H9 (cell line): Measurements from ENCODE around the gene RPS6KB2. TPM values are rescaled to one million over a fixed set of nuclear protein-coding genes. Genes with fewer than 3 reads are reported as not detected.

ENCODE experiments used
- DNase-seq: peaks from one replicate; pipeline ENCODE4 v3.0.0-alpha.2; 2017
- H2AFZ ChIP-seq: one replicate; pipeline ENCODE4 v1.6.1; 2013; ENCODE audit warnings: mild to moderate bottlenecking, low read length, control low read depth, moderate library complexity
- H2AK5ac ChIP-seq: 2 replicates; pipeline ENCODE4 v1.6.1; 2013; ENCODE audit warnings: low read length, control low read depth, mixed read lengths; ENCODE audit not compliant: insufficient read length
- H2BK120ac ChIP-seq: one replicate; pipeline ENCODE4 v1.6.1; 2013; ENCODE audit warnings: low read depth, mild to moderate bottlenecking, low read length, control low read depth, inconsistent platforms; ENCODE audit not compliant: poor library complexity, severe bottlenecking
- H2BK12ac ChIP-seq: 2 replicates; pipeline ENCODE4 v1.6.1; 2013; ENCODE audit warnings: low read length, control low read depth, mixed read lengths, low read depth; ENCODE audit not compliant: insufficient read length
- H2BK15ac ChIP-seq: 2 replicates; pipeline ENCODE4 v1.6.1; 2013; ENCODE audit warnings: low read depth, low read length, control low read depth
- H2BK20ac ChIP-seq: one replicate; pipeline ENCODE4 v1.6.1; 2013; ENCODE audit warnings: low read depth, mild to moderate bottlenecking, low read length, control low read depth, inconsistent platforms; ENCODE audit not compliant: poor library complexity, severe bottlenecking
- H2BK5ac ChIP-seq: 2 replicates; pipeline ENCODE4 v1.6.1; 2013; ENCODE audit warnings: low read length, control low read depth, mixed read lengths; ENCODE audit not compliant: insufficient read length
- H3K14ac ChIP-seq: 2 replicates; pipeline ENCODE4 v1.6.1; 2013; ENCODE audit warnings: low read length, control low read depth; ENCODE audit not compliant: insufficient read depth
- H3K18ac ChIP-seq: 2 replicates; pipeline ENCODE4 v1.6.1; 2013; ENCODE audit warnings: low read depth, mild to moderate bottlenecking, mixed read lengths, low read length, control low read depth; ENCODE audit not compliant: insufficient read length
- H3K23ac ChIP-seq: 2 replicates; pipeline ENCODE4 v1.6.1; 2013; ENCODE audit warnings: low read length, control low read depth, mixed read lengths, low read depth; ENCODE audit not compliant: insufficient read length
- H3K23me2 ChIP-seq: 2 replicates; pipeline ENCODE4 v1.6.1; 2013; ENCODE audit warnings: low read depth, mild to moderate bottlenecking, mixed read lengths, low read length, control low read depth; ENCODE audit not compliant: insufficient read length, poor library complexity, severe bottlenecking
- H3K27ac ChIP-seq: 2 replicates; pipeline ENCODE4 v1.5.1; 2013; ENCODE audit warnings: low read length, control low read depth, mixed read lengths, low read depth; ENCODE audit not compliant: insufficient read length
- H3K27me3 ChIP-seq: 2 replicates; pipeline ENCODE4 v1.6.1; 2013; ENCODE audit warnings: low read length, control low read depth, inconsistent platforms; ENCODE audit not compliant: insufficient read depth
- H3K4ac ChIP-seq: 2 replicates; pipeline ENCODE4 v1.6.1; 2013; ENCODE audit warnings: low read depth, mild to moderate bottlenecking, control low read depth, inconsistent platforms, low read length, moderate library complexity
- H3K4me1 ChIP-seq: 2 replicates; pipeline ENCODE4 v1.6.1; 2013; ENCODE audit warnings: low read length, control low read depth, inconsistent platforms; ENCODE audit not compliant: insufficient read depth
- H3K4me2 ChIP-seq: 2 replicates; pipeline ENCODE4 v1.6.1; 2013; ENCODE audit warnings: low read length, control low read depth, mixed read lengths; ENCODE audit not compliant: insufficient read length, insufficient read depth
- H3K56ac ChIP-seq: 2 replicates; pipeline ENCODE4 v1.6.1; 2013; ENCODE audit warnings: low read depth, mild to moderate bottlenecking, mixed read lengths, low read length, control low read depth; ENCODE audit not compliant: insufficient read length
- H3K79me1 ChIP-seq: 2 replicates; pipeline ENCODE4 v1.6.1; 2013; ENCODE audit warnings: low read depth, mild to moderate bottlenecking, moderate library complexity, low read length, control low read depth, inconsistent platforms; ENCODE audit not compliant: insufficient read depth, poor library complexity, severe bottlenecking
- H3K79me2 ChIP-seq: 2 replicates; pipeline ENCODE4 v1.6.1; 2013; ENCODE audit warnings: low read length, control low read depth, inconsistent platforms; ENCODE audit not compliant: insufficient read depth
- H3K9ac ChIP-seq: 2 replicates; pipeline ENCODE4 v1.6.1; 2013; ENCODE audit warnings: low read length, control low read depth, mixed read lengths; ENCODE audit not compliant: insufficient read length; ENCODE audit errors: extremely low read depth
- H3K9me3 ChIP-seq: one replicate; pipeline ENCODE4 v1.6.1; 2013; ENCODE audit warnings: low read depth, low read length, inconsistent platforms; ENCODE audit not compliant: control insufficient read depth
- H3T11ph ChIP-seq: one replicate; pipeline ENCODE4 v1.6.1; 2013; ENCODE audit warnings: mild to moderate bottlenecking, low read length, control low read depth, inconsistent platforms
- H4K20me1 ChIP-seq: one replicate; pipeline ENCODE4 v1.6.1; 2013; ENCODE audit not compliant: control insufficient read depth, insufficient read length, insufficient read depth
- H4K5ac ChIP-seq: 2 replicates; pipeline ENCODE4 v1.6.1; 2013; ENCODE audit warnings: low read depth, mild to moderate bottlenecking, mixed read lengths, low read length, control low read depth; ENCODE audit not compliant: insufficient read length
- H4K8ac ChIP-seq: replicated peaks from 2 replicates; pipeline ENCODE4 v1.6.1; 2013; ENCODE audit warnings: low read length, control low read depth, mixed read lengths, low read depth; ENCODE audit not compliant: insufficient read length
- H4K91ac ChIP-seq: 2 replicates; pipeline ENCODE4 v1.6.1; 2013; ENCODE audit warnings: low read depth, mild to moderate bottlenecking, moderate library complexity, mixed read lengths, low read length, control low read depth; ENCODE audit not compliant: insufficient read length
- H3K27ac Mint-ChIP-seq, 3 experiments: 2 replicates in 2 of 3; 3 replicates in 1 of 3; pipeline ENCODE4 v1.8.0; 2020 to 2021; ENCODE audit warnings: mixed read lengths in 3 of 3, mild to moderate bottlenecking in 1 of 3, moderate library complexity in 1 of 3
- H3K27me3 Mint-ChIP-seq: 2 replicates; pipeline ENCODE4 v1.8.0; 2021; ENCODE audit warnings: low read depth, mild to moderate bottlenecking, moderate library complexity, mixed read lengths
- H3K36me3 Mint-ChIP-seq, 3 experiments: 2 replicates in 2 of 3; 3 replicates in 1 of 3; pipeline ENCODE4 v1.8.0; 2020 to 2021; ENCODE audit warnings: low read depth in 3 of 3, mixed read lengths in 3 of 3; ENCODE audit not compliant: insufficient read depth in 1 of 3
- H3K4me1 Mint-ChIP-seq, 2 experiments: 2 replicates each; pipeline ENCODE4 v1.8.0; 2020; ENCODE audit warnings: mixed read lengths in 2 of 2
- H3K4me3 Mint-ChIP-seq, 2 experiments: 2 replicates in 1 of 2; 3 replicates in 1 of 2; pipeline ENCODE4 v1.8.0; 2020 to 2021; ENCODE audit warnings: mild to moderate bottlenecking in 2 of 2, mixed read lengths in 2 of 2, moderate library complexity in 1 of 2
- H3K9me3 Mint-ChIP-seq, 2 experiments: 2 replicates in 1 of 2; 3 replicates in 1 of 2; pipeline ENCODE4 v1.8.0; 2020; ENCODE audit warnings: mild to moderate bottlenecking in 2 of 2, mixed read lengths in 2 of 2, moderate library complexity in 1 of 2
- CTCF ChIP-seq: fragments of 200-600 bp; sonication (generic); conservative IDR thresholded peaks from 3 replicates; pipeline ENCODE4 v1.8.0; 2021; ENCODE audit warnings: antibody characterized with exemption, mild to moderate bottlenecking
- WGBS: extraction: QIAGEN DNeasy Blood & Tissue Kit; methylation state at CpG from one replicate; pipeline ENCODE4 v1.1.7; 2013; ENCODE audit warnings: missing lambda C conversion rate, low lambda C conversion rate, mixed read lengths; ENCODE audit not compliant: insufficient read length; ENCODE audit errors: extremely low coverage; 5-methylcytosine and 5-hydroxymethylcytosine counted together
- total RNA-seq: library from RNA; stranded (reverse); gene quantifications from 2 replicates; pipeline ENCODE4 v1.2.1, GENCODE V29; 2021

The RPS6KB2 gene
- total RNA-seq, 1 experiment from 2014 or later: 51.7 TPM

- H2BK120ac ChIP-seq: no peak within 1 kb of the TSS
- peak within 1 kb of the TSS; percentile 87 to 90 for H3K4me3 Mint-ChIP-seq
- peak within 1 kb of the TSS; percentile 84 for H3K18ac ChIP-seq
- H3K56ac ChIP-seq: no peak within 1 kb of the TSS
- no CpG with 5 or more reads among the region's 76 CpGs for WGBS
- H4K91ac ChIP-seq: no peak within 1 kb of the TSS
- no peaks in the 10 kb centered on the region for H3K9me3 Mint-ChIP-seq
- no peak within 1 kb of the TSS for H2BK12ac ChIP-seq
- no peaks in the 10 kb centered on the region for H3K9me3 ChIP-seq
- no peak within 1 kb of the TSS for H2BK15ac ChIP-seq
- H3K4me2 ChIP-seq: peak within 1 kb of the TSS; percentile 67
- H3K14ac ChIP-seq: peak within 1 kb of the TSS; percentile 78; the same call in 1 of the 2 replicates
- H3K27ac Mint-ChIP-seq: peak within 1 kb of the TSS; percentile 63 to 95 (median 80); a peak in 5 of 7 replicates
- no peak within 1 kb of the TSS for H2BK20ac ChIP-seq
- no peak within 1 kb of the TSS for H3K23ac ChIP-seq
- H3K79me2 ChIP-seq: no peaks in the 10 kb centered on the region
- H3K9ac ChIP-seq: peak within 1 kb of the TSS; percentile 43
- H3K27ac ChIP-seq: no peak within 1 kb of the TSS
- no peak within 1 kb of the TSS for H4K8ac ChIP-seq
- H3K79me1 ChIP-seq: no peaks in the 10 kb centered on the region
- peaks cover 9% of the 10 kb centered on the region for H3K27me3 Mint-ChIP-seq
- no peak within 1 kb of the TSS for H4K5ac ChIP-seq
- peaks cover 0 to 4% (median 0%) of the 10 kb centered on the region in 3 experiments; a peak in 2 of 7 replicates for H3K36me3 Mint-ChIP-seq
- H2AFZ ChIP-seq: no peak within 1 kb of the TSS
- H3K27me3 ChIP-seq: peaks cover 3% of the 10 kb centered on the region; the same call in 1 of the 2 replicates
- peak; percentile 94 for DNase-seq
- H2BK5ac ChIP-seq: no peak within 1 kb of the TSS
- H3K4me1 ChIP-seq: no peaks in the 10 kb centered on the region; the same call in 1 of the 2 replicates
- no peak within 1 kb of the TSS for H3T11ph ChIP-seq
- TF ChIP-seq CTCF: peak; percentile 55
- H4K20me1 ChIP-seq: no peaks in the 10 kb centered on the region
- no peak within 1 kb of the TSS for H2AK5ac ChIP-seq
- no peak within 1 kb of the TSS for H3K4ac ChIP-seq
- H3K23me2 ChIP-seq: peaks cover 12% of the 10 kb centered on the region
- H3K4me1 Mint-ChIP-seq: peaks cover 20 to 25% of the 10 kb centered on the region in 2 experiments
Measured at GRCh38 chr11:67468759-67469507, 40.6 kb downstream of the RPS6KB2 start, which contains the start of gene TMEM134. Gene TMEM134 (minus strand): TSS chr11:67469251. CDS start chr11:67469192, 59 bp downstream.
